DND-41 (cell line): ENCODE measurements around the gene NPIPB8.
"Not testable (repeated sequence)": the region's sequence is repeated elsewhere in the genome, so short reads cannot be mapped to it uniquely, and the experiment has no call there.

Source experiments
- ATAC-seq: fragments of 200-7000 bp; cut with Tn5 transposase; 3 replicates; pipeline ENCODE4 v1.9.1; 2021; ENCODE audit warnings: low read depth; ENCODE audit not compliant: insufficient read depth
- DNase-seq: peaks from one replicate; pipeline ENCODE4 v3.0.0-alpha.2; 2020
- H2AFZ ChIP-seq: 2 replicates; pipeline ENCODE4 v1.6.0; 2012; ENCODE audit warnings: low read depth, low read length
- H3K27ac ChIP-seq: 2 replicates; pipeline ENCODE4 v1.5.1; 2012; ENCODE audit warnings: low read length, inconsistent platforms
- H3K27me3 ChIP-seq: fragments of 200-600 bp; sonication (generic); 2 replicates; pipeline ENCODE4 v1.6.0; 2012; ENCODE audit warnings: low read length, mild to moderate bottlenecking, inconsistent platforms; ENCODE audit not compliant: insufficient read depth, poor library complexity
- H3K36me3 ChIP-seq: 2 replicates; pipeline ENCODE4 v1.5.1; 2012; ENCODE audit warnings: low read length, inconsistent platforms; ENCODE audit not compliant: insufficient read depth
- H3K4me1 ChIP-seq: 2 replicates; pipeline ENCODE4 v1.5.1; 2012; ENCODE audit warnings: mild to moderate bottlenecking, low read length; ENCODE audit not compliant: insufficient read depth
- H3K4me2 ChIP-seq: 2 replicates; pipeline ENCODE4 v1.6.0; 2012; ENCODE audit warnings: mild to moderate bottlenecking, moderate library complexity, low read length, inconsistent platforms; ENCODE audit not compliant: insufficient read depth
- H3K4me3 ChIP-seq, 2 experiments: fragments of 200-600 bp in 1 of 2; shearing (Covaris generic) in 1 of 2; 2 replicates each; pipeline ENCODE4 v1.5.1; 2012 to 2016; ENCODE audit warnings: inconsistent platforms in 2 of 2, low read length in 2 of 2, mild to moderate bottlenecking in 2 of 2, low read depth in 1 of 2, moderate library complexity in 1 of 2
- H3K79me2 ChIP-seq: 2 replicates; pipeline ENCODE4 v1.6.0; 2012; ENCODE audit warnings: low read length, inconsistent platforms; ENCODE audit not compliant: insufficient read depth
- H3K9ac ChIP-seq: 2 replicates; pipeline ENCODE4 v1.6.0; 2012; ENCODE audit warnings: low read depth, mild to moderate bottlenecking, inconsistent platforms, low read length, moderate library complexity
- H3K9me3 ChIP-seq: 2 replicates; pipeline ENCODE4 v1.5.1; 2012; ENCODE audit warnings: low read length, moderate library complexity, mild to moderate bottlenecking, inconsistent platforms; ENCODE audit not compliant: insufficient read depth, severe bottlenecking
- H4K20me1 ChIP-seq: 2 replicates; pipeline ENCODE4 v1.6.0; 2012; ENCODE audit warnings: low read length; ENCODE audit not compliant: insufficient read depth
- EZH2 ChIP-seq: IDR thresholded peaks from 3 replicates; pipeline ENCODE4 v1.6.1; 2012; ENCODE audit warnings: borderline replicate concordance, low read depth, mild to moderate bottlenecking, moderate library complexity, low read length, inconsistent platforms; ENCODE audit not compliant: severe bottlenecking
- TF ChIP-seq, protein P1 (sequence below): IDR thresholded peaks from 2 replicates; pipeline ENCODE4 v1.5.1; 2012; ENCODE audit warnings: borderline replicate concordance, low read length, moderate library complexity, mild to moderate bottlenecking; ENCODE audit not compliant: poor library complexity, severe bottlenecking; ENCODE audit errors: extremely low read depth

The NPIPB8 gene

DNA sequence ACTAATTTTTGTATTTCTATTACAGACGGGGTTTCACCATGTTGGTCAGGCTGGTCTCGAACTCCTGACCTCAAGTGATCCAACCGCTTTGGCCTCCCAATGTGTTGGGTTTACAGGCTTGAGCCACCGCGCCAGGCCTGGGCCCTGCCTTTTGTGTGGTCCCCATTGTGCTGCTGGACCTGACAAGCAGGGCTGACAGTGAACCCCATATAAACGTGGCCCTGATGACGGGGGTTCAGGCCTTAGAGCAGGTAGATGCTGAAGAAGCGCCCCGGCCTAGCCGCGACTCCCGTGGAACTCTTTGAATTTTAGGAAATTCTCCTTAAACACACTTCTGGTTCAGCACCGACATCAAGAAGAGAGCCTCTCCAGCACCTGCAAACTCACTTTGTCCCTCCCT, 36.3 kb upstream of the NPIPB8 start:
- H2AFZ ChIP-seq, H3K36me3 ChIP-seq, H3K27me3 ChIP-seq, H3K79me2 ChIP-seq, H3K4me3 ChIP-seq, H3K4me1 ChIP-seq, DNase-seq, H4K20me1 ChIP-seq, ATAC-seq, H3K9me3 ChIP-seq, H3K27ac ChIP-seq, H3K9ac ChIP-seq, H3K4me2 ChIP-seq: not testable (repeated sequence)

- H4K20me1 ChIP-seq, H3K27ac ChIP-seq, H3K9me3 ChIP-seq, H3K36me3 ChIP-seq, H3K9ac ChIP-seq, DNase-seq, H3K27me3 ChIP-seq, H3K79me2 ChIP-seq, H3K4me1 ChIP-seq, H3K4me3 ChIP-seq, ATAC-seq, H2AFZ ChIP-seq, H3K4me2 ChIP-seq: not testable (repeated sequence)
Measured at GRCh38 chr16:28602062-28602461, 35.8 kb upstream of the NPIPB8 start.

- no peaks in the 10 kb centered on the region for H3K36me3 ChIP-seq
- ATAC-seq (no peak), DNase-seq (no peak)
- H3K4me1 ChIP-seq = no peaks in the 10 kb centered on the region
- no peaks in the 10 kb centered on the region for H3K9me3 ChIP-seq
- no peak overlapping the region for H3K9ac ChIP-seq
- H2AFZ ChIP-seq = no peak overlapping the region
- no peak overlapping the region for H3K27ac ChIP-seq
- no peak overlapping the region for H3K4me3 ChIP-seq
- H3K4me2 ChIP-seq = no peak overlapping the region
- H3K27me3 ChIP-seq = no peaks in the 10 kb centered on the region
- H4K20me1 ChIP-seq = no peaks in the 10 kb centered on the region
- no peaks in the 10 kb centered on the region for H3K79me2 ChIP-seq
- TF ChIP-seq, protein P1, sequence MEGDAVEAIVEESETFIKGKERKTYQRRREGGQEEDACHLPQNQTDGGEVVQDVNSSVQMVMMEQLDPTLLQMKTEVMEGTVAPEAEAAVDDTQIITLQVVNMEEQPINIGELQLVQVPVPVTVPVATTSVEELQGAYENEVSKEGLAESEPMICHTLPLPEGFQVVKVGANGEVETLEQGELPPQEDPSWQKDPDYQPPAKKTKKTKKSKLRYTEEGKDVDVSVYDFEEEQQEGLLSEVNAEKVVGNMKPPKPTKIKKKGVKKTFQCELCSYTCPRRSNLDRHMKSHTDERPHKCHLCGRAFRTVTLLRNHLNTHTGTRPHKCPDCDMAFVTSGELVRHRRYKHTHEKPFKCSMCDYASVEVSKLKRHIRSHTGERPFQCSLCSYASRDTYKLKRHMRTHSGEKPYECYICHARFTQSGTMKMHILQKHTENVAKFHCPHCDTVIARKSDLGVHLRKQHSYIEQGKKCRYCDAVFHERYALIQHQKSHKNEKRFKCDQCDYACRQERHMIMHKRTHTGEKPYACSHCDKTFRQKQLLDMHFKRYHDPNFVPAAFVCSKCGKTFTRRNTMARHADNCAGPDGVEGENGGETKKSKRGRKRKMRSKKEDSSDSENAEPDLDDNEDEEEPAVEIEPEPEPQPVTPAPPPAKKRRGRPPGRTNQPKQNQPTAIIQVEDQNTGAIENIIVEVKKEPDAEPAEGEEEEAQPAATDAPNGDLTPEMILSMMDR = no peak
- no peak for TF ChIP-seq EZH2
Measured at GRCh38 chr16:28602529-28602928, 35.3 kb upstream of the NPIPB8 start.

DNA sequence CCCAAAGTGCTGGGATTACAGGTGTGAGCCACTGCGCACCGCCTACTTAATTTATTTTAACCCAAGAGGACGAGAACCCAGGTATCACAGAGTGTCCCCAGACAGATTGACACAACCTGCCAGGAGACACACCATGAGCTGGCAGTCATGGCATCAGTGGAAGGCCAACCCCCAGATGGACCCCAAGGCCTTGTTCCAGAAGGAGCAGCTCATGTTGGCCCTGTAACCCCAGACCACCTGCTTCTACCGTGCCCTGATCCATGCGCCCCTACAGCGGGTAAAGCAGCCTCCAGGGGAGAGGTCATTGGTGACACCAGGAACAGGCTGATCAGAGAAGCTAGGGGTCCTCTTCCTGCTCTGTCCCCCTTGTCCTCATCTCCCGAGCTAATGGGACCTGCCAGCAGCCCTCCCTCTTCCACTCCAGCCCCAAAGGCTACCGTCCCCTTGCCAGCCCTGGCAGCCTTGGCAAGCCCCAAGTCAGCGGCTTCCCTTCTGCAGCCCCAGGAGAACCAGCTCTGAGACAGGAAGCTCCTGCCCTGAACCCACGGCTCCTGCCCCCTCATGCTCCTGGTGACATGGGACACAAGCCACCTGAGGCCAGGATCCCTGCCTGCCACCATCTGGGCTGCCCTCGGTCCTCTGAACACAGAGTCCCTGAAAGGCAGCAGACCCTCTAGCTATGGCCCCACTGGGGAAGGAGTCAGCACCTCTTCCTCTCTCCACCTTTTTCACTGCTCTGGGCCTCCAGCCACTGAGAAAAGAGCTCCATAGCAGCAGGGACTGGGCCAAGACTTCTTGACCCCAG, 34.3 kb upstream of the NPIPB8 start:
- H3K4me2 ChIP-seq = no peak overlapping the region
- no peak for TF ChIP-seq EZH2
- TF ChIP-seq, protein P1 = no peak
- no peak overlapping the region for H2AFZ ChIP-seq
- no peaks in the 10 kb centered on the region for H3K36me3 ChIP-seq
- H3K4me3 ChIP-seq = no peak overlapping the region
- H3K27me3 ChIP-seq = no peaks in the 10 kb centered on the region
- H3K79me2 ChIP-seq = no peaks in the 10 kb centered on the region
- no peak overlapping the region for H3K27ac ChIP-seq
- H3K4me1 ChIP-seq = no peaks in the 10 kb centered on the region
- no peaks in the 10 kb centered on the region for H4K20me1 ChIP-seq
- ATAC-seq = no peak
- H3K9me3 ChIP-seq = no peaks in the 10 kb centered on the region
- DNase-seq = no peak
- no peak overlapping the region for H3K9ac ChIP-seq
